ENCODE data around the gene CTNND2. TPM values are rescaled to one million over a fixed set of nuclear protein-coding genes. Genes with fewer than 3 reads are reported as not detected.

Gene CTNND2
- total RNA-seq, 1 donor: not detected

DNA sequence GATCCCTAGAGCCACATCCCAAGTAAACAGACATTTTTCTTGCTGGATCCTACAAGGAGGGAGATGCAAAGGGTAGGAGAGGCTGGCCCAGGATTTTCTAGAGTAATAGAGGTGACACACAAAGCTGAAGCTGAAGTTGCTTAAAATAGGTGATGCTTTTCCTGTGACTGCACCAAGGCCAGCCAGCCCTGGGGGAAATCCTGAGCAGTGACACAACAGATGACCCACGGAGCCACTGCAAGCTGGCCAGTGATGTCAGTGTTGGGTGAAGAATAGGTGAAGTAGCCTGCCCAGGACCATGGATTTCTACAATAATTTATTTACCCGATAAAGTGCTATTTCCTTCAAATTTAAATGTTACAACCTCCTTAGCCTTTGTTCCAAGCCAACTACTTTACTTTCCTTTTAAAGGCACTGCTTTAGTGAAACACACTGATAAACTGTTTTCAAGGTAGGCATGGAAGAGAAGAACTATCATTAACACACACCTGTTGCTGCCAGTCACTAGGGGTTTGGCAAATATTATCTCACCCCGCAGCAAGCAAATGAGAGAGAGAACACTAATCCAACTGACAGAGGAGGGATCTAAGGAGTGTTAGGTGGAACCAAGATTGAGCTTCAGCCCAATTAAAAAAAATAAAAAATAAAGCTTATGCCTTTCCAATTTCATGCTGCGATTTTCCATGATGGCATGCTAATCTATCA, 123.5 kb downstream of the CTNND2 start:
- no peak for DNase-seq (ENCODE audit: low read depth in 2 of 3, low spot score in 2 of 3)

GRCh38 chr5:11777096-11777495, 127.2 kb downstream of the CTNND2 start:
- no peak for DNase-seq (ENCODE audit: low read depth in 2 of 3, low spot score in 2 of 3)

GRCh38 chr5:11770310-11770709, 133.9 kb downstream of the CTNND2 start:
- no peak for DNase-seq (ENCODE audit: low read depth in 2 of 3, low spot score in 2 of 3)

- no peak for DNase-seq (ENCODE audit: low read depth in 2 of 3, low spot score in 2 of 3)
These were observed 143.2 kb downstream of the CTNND2 start for GRCh38 chr5:11760934-11761603.

- no peak for DNase-seq (ENCODE audit: low read depth in 2 of 3, low spot score in 2 of 3)
These were observed 145.9 kb downstream of the CTNND2 start for GRCh38 chr5:11758321-11758720.

GRCh38 chr5:11757661-11758060, 146.6 kb downstream of the CTNND2 start:
- no peak for DNase-seq (ENCODE audit: low read depth in 2 of 3, low spot score in 2 of 3)

DNA sequence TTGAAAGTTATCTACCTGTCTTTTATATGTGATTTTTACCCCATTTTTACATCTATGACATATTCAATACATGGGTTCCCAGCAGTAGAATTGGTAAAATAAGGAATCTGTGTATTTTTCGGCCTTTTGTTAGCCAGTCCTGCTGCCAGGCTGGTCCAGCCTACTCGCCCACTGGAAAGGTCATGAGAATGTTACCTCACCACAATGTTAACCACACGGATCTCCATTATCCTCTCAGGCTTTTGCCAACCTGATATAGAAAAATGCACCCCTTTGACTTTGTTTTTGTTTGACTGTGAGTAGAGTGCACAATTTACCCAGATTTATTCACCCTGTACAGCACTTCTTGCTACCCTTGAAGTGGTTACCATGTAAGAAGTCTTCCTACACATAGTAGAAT, 167.2 kb downstream of the CTNND2 start:
- DNase-seq (ENCODE audit: low read depth in 2 of 3, low spot score in 2 of 3): no peak

DNA sequence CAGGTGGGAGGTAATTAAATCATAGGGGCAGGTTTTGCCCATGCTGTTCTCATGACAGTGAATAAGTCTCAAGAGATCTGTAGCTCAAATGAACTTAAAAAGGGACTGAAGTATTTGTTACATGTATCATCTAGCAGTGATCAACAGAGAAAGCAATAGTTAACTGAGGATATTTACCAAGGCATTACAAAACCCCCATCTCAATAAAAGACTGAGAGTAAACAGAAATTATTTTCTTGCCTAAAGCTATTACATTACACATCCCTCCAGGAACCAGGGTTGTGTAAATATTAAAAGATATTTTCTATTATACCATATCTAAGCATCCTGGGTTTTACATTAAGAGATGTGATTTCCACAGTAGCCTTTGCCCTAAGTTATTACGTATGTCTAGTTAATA, 169.9 kb downstream of the CTNND2 start:
- DNase-seq (ENCODE audit: low read depth in 2 of 3, low spot score in 2 of 3): no peak

- DNase-seq (ENCODE audit: low read depth in 2 of 3, low spot score in 2 of 3): no peak
These were observed 170.4 kb downstream of the CTNND2 start for GRCh38 chr5:11733840-11734192.

- DNase-seq (ENCODE audit: low read depth in 2 of 3, low spot score in 2 of 3): no peak
These were observed 170.9 kb downstream of the CTNND2 start for GRCh38 chr5:11733185-11733839.

GRCh38 chr5:11724940-11725339, 179.3 kb downstream of the CTNND2 start:
- DNase-seq (ENCODE audit: low read depth in 2 of 3, low spot score in 2 of 3): no peak

DNA sequence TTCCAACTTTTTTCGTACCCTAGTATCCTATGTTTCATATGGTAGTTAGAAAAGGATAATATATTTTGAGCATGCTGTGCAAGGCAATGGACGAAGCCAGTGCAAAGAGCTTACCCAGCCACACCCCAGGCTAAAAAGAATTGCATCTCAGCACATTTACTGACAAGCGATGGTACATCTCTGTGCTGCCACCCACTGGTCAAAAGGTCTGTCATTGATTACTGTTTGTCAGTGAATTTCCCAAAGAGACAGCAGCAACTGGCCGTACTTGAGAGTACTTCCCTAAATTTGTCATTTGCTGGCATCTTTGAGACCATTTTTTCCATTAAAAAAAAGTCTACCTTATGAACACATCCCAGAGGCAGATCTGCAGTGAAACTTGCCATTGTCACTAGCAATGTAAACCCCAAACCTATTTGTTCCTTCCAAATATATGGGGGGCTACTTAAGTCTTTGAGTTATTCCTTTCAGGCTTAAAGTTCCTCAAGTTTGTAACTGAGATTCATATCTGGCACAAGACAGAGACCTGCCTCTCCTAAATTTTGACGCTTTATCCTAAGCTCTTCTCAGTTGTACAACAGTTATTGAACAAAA, 184.3 kb downstream of the CTNND2 start:
- DNase-seq (ENCODE audit: low read depth in 2 of 3, low spot score in 2 of 3): peak in 2 of 3 donors; percentile 59 to 80

- no peak for DNase-seq (ENCODE audit: low read depth in 2 of 3, low spot score in 2 of 3)
These were observed 188.6 kb downstream of the CTNND2 start for GRCh38 chr5:11715461-11716196.

DNA sequence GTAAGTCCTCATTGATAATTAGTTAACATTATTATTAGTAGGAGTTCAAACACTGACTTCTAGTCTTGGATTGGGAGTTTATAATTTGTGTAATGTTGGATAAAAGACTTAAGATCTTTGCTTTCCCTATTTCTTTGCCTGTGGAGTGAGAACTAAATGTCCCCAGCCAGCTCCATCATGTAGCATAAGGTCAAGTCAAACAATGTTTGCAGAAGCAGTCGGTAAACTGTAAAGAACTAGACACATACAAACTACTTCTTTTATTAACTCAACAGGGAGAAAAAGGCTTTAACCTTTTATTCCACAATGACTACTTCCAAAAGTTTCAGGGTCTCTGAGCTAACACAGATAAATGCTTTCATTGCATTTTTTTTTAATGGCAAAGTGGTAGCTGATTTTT, 192.3 kb downstream of the CTNND2 start:
- no peak for DNase-seq (ENCODE audit: low read depth in 2 of 3, low spot score in 2 of 3)

DNA sequence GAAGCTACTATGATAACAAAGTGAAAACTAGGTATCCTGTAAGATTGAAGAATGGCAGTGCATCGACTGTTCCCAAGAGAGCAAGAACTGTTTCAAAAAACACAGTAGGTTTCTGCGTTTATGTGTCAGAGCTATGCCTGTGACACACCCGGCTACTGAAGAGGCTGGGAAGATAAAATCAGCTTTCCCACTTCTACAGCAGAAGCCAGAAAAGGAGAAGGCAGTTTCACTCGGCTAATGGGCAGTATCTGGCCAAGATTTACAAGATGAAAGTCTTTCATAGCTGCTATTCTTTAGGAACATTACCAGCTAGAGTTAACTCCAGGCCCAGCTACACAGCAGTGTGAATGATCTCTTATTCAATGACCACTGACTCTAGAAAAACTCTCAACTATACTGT, 195.2 kb downstream of the CTNND2 start:
- no peak for DNase-seq (ENCODE audit: low read depth in 2 of 3, low spot score in 2 of 3)

DNA sequence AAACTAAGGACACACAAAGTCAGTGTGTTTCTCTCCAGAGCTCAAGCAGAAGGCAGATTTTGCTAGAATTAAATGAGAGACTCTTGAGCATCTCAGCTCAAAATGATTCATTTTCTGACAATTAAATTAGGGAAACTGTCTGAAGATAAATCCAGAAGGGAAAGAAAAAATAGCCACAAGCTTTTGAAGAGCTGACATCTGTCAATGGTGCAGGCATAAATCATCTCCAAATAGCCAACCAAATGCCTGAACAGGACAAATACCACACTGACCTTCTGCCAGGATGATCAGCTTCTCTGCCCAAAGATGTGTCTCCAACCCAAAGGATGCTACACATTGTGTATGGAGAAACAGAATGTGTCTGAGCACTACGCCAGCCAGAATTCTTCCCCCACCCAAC, 199.3 kb downstream of the CTNND2 start:
- DNase-seq (ENCODE audit: low read depth in 2 of 3, low spot score in 2 of 3): no peak

- no peak for DNase-seq (ENCODE audit: low read depth in 2 of 3, low spot score in 2 of 3)
These were observed 203.9 kb downstream of the CTNND2 start for GRCh38 chr5:11700391-11700790.

- no peak for DNase-seq (ENCODE audit: low read depth in 2 of 3, low spot score in 2 of 3)
These were observed 211.6 kb downstream of the CTNND2 start for GRCh38 chr5:11692636-11693035.

- DNase-seq (ENCODE audit: low read depth in 2 of 3, low spot score in 2 of 3): no peak
These were observed 216.7 kb downstream of the CTNND2 start for GRCh38 chr5:11687498-11687897.

- peak in 1 of 3 donors; percentile 5 for DNase-seq (ENCODE audit: low read depth in 2 of 3, low spot score in 2 of 3)
These were observed 219.6 kb downstream of the CTNND2 start for GRCh38 chr5:11684607-11685006.

- DNase-seq (ENCODE audit: low read depth in 2 of 3, low spot score in 2 of 3): peak in 1 of 3 donors; percentile 25
These were observed 220.6 kb downstream of the CTNND2 start for GRCh38 chr5:11683666-11684065.

All from hematopoietic multipotent progenitor cell (in vitro differentiated cells).